Esophagus squamous epithelium (tissue), 4 donors: ENCODE data around the gene UVRAG.

Source experiments
- POLR2A ChIP-seq, 4 donors: fragments of 450-650 bp; IDR thresholded peaks; one replicate each; pipeline ENCODE4 v1.6.1; 2017; ENCODE audit warnings: antibody characterized with exemption in 4 of 4, mild to moderate bottlenecking in 4 of 4, moderate library complexity in 3 of 4
- TF ChIP-seq, protein P1 (sequence below), 6 experiments: fragments of 450-650 bp in 4 of 6; fragments of 200-600 bp in 2 of 6; sonication (generic) in 2 of 6; IDR thresholded peaks; one replicate each; pipeline ENCODE4 v1.5.1; 2016 to 2019; ENCODE audit warnings: antibody characterized with exemption in 6 of 6, mild to moderate bottlenecking in 4 of 6, moderate library complexity in 4 of 6

GRCh38 chr11:75954039-75954438 lies 139.0 kb downstream of the UVRAG start:
- TF ChIP-seq, protein P1, sequence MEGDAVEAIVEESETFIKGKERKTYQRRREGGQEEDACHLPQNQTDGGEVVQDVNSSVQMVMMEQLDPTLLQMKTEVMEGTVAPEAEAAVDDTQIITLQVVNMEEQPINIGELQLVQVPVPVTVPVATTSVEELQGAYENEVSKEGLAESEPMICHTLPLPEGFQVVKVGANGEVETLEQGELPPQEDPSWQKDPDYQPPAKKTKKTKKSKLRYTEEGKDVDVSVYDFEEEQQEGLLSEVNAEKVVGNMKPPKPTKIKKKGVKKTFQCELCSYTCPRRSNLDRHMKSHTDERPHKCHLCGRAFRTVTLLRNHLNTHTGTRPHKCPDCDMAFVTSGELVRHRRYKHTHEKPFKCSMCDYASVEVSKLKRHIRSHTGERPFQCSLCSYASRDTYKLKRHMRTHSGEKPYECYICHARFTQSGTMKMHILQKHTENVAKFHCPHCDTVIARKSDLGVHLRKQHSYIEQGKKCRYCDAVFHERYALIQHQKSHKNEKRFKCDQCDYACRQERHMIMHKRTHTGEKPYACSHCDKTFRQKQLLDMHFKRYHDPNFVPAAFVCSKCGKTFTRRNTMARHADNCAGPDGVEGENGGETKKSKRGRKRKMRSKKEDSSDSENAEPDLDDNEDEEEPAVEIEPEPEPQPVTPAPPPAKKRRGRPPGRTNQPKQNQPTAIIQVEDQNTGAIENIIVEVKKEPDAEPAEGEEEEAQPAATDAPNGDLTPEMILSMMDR (IDR thresholded peaks at IDR 0.05) = no peak
- no peak for TF ChIP-seq POLR2A (IDR thresholded peaks at IDR 0.05)
